HFF-Myc (cell line): ENCODE measurements around the gene ABAT.
"Not testable (repeated sequence)": the region's sequence is repeated elsewhere in the genome, so short reads cannot be mapped to it uniquely, and the experiment has no call there.

ENCODE experiments used
- DNase-seq: peaks from one replicate; pipeline ENCODE4 v3.0.0-alpha.2; 2011; ENCODE audit warnings: low read depth; ENCODE audit errors: extremely low read depth
- H3K4me3 ChIP-seq: replicated peaks from 2 replicates; pipeline ENCODE4 v1.5.1; 2011; ENCODE audit warnings: low read depth, mild to moderate bottlenecking, control low read depth, low read length
- CTCF ChIP-seq: IDR thresholded peaks from 2 replicates; pipeline ENCODE4 v1.5.1; 2012; ENCODE audit warnings: mild to moderate bottlenecking, low read depth, low read length, control low read depth; ENCODE audit errors: missing control alignments

The ABAT gene

GRCh38 chr16:8739989-8740704, 65.7 kb downstream of the ABAT start:
- no peak for TF ChIP-seq CTCF
- no peak overlapping the region for H3K4me3 ChIP-seq
- DNase-seq, result no peak

GRCh38 chr16:8740775-8741355, 66.4 kb downstream of the ABAT start:
- no peak for DNase-seq
- no peak for TF ChIP-seq CTCF
- H3K4me3 ChIP-seq, result no peak overlapping the region

- DNase-seq, result no peak
- no peak for TF ChIP-seq CTCF
- no peak overlapping the region for H3K4me3 ChIP-seq
These were observed 67.2 kb downstream of the ABAT start for GRCh38 chr16:8741636-8742035.

- no peak for TF ChIP-seq CTCF
- DNase-seq, result no peak
These were observed 67.7 kb downstream of the ABAT start for GRCh38 chr16:8742068-8742467.

GRCh38 chr16:8748944-8749343, 74.5 kb downstream of the ABAT start:
- DNase-seq, result not testable (repeated sequence)

More at GRCh38 chr16:8742068-8742467, 67.7 kb downstream of the ABAT start:
- H3K4me3 ChIP-seq, result no peak overlapping the region

GRCh38 chr16:8751481-8752311, 77.3 kb downstream of the ABAT start:
- no peak for TF ChIP-seq CTCF
- peak; percentile 20 for DNase-seq

More at GRCh38 chr16:8748944-8749343, 74.5 kb downstream of the ABAT start:
- H3K4me3 ChIP-seq, result not testable (repeated sequence)

GRCh38 chr16:8752706-8753105, 78.3 kb downstream of the ABAT start:
- H3K4me3 ChIP-seq, result no peak overlapping the region
- no peak for TF ChIP-seq CTCF
- no peak for DNase-seq

More at GRCh38 chr16:8751481-8752311, 77.3 kb downstream of the ABAT start:
- H3K4me3 ChIP-seq, result no peak overlapping the region
